GM21786 (cell line): ENCODE measurements around the gene RNASEH1.

Experiments used
- ATAC-seq: cut with Tn5 transposase; IDR thresholded peaks from one replicate; pipeline ENCODE4 v1.9.1; 2021; ENCODE audit not compliant: unreplicated experiment

Gene RNASEH1

GRCh38 chr2:3563521-3563976, 5.4 kb upstream of the RNASEH1 start:
- ATAC-seq, result peak; percentile 48

- ATAC-seq, result peak; percentile 15
Measured at GRCh38 chr2:3557639-3558204, 411 bp downstream of the RNASEH1 start.

GRCh38 chr2:3553946-3554345, 4.2 kb downstream of the RNASEH1 start:
- no peak for ATAC-seq

DNA sequence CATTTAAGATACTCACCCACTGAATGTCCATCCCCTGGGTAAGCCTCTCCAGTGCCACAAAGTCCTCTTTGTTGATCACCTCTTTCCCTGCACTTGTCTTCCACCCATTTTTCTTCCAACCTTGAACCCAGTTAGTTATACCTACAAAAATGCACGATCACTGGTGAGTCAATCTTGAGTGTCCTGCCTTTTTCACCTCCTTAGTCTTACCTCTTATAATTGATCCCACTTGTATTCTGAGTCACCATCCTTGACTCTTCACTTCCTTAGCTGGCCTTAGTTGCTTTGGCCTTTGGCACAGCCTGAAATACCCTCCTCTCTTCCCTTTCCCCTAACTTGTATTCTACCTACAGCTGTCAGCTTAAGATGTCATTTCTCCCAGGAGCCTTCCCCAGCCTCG, 10.2 kb downstream of the RNASEH1 start:
- ATAC-seq, result no peak

DNA sequence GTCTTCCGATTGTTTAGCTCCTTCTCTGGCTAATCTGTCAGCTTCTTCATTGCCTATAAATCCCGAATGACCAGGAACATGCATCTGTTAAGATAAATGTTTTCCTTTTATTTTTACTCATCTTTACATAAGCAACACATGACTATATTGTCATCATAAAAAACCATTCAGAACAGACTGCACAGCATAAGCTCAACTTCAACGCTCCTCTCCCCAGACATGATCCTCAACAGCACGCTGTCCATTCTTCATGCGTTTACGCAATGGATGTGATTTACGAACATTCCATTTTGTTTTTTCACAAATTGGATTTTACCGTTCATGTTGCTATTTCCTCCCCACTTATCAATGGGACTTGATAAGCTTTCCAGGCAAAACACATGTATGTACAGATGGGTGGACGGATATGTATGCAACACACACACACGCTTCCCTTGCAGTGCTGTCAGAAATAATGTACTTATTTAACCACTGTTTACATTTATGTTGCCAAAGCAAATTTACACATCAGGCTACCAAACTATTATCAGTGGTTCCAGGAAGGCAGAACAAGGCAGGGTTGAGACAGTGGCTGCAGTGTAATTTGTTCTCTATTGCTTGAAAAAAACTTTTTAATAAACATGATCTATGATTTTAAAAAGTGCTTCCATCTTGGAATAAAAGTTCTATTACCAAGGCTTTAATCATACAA, 12.2 kb downstream of the RNASEH1 start:
- no peak for ATAC-seq

GRCh38 chr2:3543023-3543683, 15.0 kb downstream of the RNASEH1 start:
- ATAC-seq, result no peak

- ATAC-seq, result no peak
Measured at GRCh38 chr2:3542107-3542506, 16.0 kb downstream of the RNASEH1 start.

DNA sequence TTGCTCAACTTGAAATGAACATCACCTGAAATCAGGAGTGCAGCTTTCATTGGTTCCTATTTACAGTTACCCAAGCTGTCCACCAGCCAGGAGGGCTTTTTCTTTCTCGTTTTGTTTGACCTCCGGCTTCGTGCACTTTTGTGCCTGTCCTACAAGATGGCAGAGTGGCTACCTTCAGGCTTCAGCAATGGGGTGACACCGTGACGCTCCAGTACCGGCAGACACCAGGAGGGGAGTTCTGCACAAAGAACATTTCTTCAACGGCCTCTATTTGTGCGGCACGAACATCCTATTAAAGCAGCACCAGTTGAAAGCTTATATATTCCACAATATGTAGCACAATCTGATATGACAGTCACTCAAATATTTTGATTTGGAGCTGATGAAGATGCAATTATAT, 18.3 kb downstream of the RNASEH1 start:
- ATAC-seq, result no peak

- peak; percentile 48 for ATAC-seq
Measured at GRCh38 chr2:3536682-3537632, 21.2 kb downstream of the RNASEH1 start.

DNA sequence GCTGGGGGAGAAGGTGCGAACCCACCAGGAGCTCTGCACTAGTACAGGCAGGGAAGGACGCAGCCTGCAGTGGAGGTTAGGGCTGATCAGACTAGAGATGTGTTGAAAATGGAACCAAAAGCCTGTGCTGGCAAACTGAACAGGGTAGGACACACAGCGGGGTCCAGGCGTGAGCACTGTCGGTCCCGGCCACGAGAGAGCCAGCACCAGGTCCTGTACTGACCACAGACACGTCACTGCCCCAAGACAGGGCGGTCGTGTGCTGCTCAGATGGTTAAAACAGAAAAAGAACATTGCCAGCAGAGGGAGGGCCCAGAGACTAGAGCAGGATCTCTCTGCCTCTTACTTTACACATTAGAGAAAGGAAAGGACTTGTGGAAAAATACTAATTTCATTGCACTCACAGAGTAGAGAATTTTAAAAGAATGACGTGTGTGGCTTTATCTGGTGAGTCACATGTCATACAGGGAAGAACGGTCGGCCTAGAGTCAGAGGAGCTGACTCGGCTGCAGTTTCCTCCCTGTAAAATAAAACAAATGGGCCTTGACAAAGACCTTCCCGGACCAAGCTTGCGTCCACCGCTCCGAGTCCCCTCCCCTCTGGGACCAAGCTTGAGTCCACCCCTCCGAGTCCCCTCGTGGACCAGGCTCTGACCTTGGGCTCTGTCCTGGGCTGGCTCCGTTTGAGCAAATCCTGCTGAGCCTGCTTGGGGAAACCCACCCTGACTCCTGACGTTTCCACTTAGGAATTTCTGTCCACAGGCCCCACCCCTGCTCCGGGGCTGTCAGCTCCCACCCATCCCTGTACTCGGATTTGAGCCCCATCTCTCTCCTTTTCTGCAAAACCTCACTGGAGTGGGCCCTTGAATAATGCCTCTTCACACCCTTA, 22.1 kb downstream of the RNASEH1 start:
- no peak for ATAC-seq

GRCh38 chr2:3535467-3535793, 22.7 kb downstream of the RNASEH1 start:
- ATAC-seq, result no peak

DNA sequence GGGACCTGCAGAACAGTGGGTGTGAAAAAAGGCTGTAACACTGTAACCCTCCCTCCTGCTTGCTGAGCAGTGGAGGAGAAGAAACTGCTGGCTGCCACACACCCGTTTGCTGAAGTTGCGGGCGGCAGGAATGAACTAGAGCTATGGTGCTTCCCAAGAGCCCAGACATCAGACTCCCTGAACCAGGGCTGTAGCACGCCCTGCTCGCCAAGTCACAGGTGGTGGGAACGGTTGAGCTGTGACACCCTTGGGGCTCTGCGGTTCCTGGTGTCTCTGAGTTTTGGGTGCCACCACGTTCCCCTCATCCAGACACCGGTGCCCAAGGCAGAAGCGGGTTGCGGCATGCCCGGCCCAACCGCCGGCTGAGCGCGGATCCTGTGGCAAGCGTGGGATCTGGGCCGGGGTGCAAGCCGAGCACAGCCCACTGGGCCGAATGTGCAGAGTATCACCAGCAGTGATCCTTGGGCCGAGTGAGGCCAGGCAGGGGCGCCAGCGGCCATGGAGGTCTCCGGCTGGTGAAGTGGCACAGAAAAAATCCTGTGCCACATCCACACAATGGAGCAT, 23.8 kb downstream of the RNASEH1 start:
- no peak for ATAC-seq

DNA sequence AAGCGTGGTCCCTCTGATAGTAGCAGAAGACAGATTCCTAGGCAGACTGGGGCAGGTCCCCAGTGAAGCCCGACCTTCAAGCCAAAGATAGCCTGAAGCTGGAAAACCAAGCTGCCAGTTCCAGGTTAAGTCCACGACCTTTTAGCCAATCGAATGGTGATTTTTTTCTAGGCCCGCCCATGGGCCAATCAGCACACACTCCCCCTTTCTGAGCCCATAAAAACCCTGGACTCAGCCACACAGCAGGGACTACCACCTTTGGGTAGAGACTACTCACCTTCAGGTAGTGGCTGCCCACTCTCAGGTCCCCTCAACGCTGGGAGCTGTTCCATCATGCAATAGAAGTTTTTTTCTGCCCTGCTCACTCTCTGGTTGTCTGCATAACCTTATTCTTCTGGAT, 24.3 kb downstream of the RNASEH1 start:
- no peak for ATAC-seq

- ATAC-seq, result no peak
Measured at GRCh38 chr2:3532941-3533340, 25.2 kb downstream of the RNASEH1 start.

DNA sequence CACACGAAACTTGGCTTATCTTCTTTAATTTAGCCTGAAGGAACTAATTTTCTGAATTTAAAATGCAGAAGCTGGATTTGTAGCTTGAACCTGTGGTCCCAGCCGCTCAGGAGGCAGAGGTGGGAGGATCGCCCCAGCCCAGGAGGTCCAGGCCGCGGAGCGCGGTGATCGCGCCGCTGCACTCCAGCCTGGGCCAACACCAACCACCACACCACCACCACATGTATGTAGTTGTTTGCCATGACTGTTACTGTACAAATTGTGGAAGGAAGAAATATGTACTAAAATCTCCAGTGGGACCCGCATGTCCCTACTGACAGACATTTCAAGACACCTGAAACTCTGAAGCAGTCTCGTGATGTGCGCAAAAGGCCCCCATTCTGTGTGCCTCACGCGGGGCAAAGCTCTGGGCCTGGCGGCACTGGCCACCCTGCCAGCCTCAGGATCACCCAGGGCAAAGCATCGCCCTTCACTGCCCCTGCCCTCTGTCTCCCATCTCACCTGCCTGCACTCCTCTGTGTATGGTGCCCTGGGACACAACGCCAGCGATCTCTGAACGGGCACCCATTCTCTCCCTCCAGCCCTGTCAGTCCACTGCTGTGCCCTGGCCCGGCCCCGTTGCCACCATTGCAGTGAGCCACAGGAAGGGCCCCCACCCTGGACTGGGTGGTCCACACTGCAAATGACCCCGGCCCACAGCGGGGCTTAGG, 28.7 kb downstream of the RNASEH1 start:
- ATAC-seq, result no peak

GRCh38 chr2:3527886-3528785, 30.0 kb downstream of the RNASEH1 start:
- ATAC-seq, result no peak

GRCh38 chr2:3526871-3527270, 31.3 kb downstream of the RNASEH1 start:
- no peak for ATAC-seq

DNA sequence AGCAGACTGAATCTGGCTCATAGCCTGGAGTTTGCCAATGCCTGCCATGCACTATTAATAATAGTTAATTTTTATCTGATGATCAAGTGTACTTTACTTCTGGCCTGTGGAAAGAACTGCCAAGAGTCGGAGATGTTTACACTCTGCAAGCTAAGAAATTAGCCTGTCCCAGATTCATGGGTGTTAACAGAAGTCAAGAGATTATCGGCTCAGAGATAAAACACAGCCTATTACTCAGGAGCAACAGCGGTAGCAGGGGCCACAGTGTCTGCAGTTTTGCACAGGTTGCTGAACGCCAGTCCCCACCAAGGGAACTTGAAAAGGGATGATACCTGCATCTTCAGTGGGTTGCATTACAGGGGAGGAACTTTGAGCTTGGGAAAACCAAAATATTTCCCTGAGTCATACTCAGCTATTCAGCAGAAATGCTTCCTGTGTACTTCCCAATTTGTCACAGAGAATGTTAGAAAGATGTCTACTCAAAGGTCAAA, 34.5 kb downstream of the RNASEH1 start:
- ATAC-seq, result no peak
